HG03558 (cell line): Measurements from ENCODE around the gene NPIPA5.
"Not testable (repeated sequence)": the region's sequence is repeated elsewhere in the genome, so short reads cannot be mapped to it uniquely, and the experiment has no call there.

Source experiments
- ATAC-seq: cut with Tn5 transposase; IDR thresholded peaks from one replicate; pipeline ENCODE4 v1.9.1; 2021; ENCODE audit warnings: moderate number of reproducible peaks; ENCODE audit not compliant: unreplicated experiment; ENCODE audit errors: extremely low read depth

Gene NPIPA5

GRCh38 chr16:15395631-15396508 lies 17.8 kb upstream of the NPIPA5 start, which contains the start of gene MPV17L:
Gene MPV17L (plus strand): TSS chr16:15395754. CDS start chr16:15395898, 144 bp downstream.
- not testable (repeated sequence) for ATAC-seq

- ATAC-seq: not testable (repeated sequence)
Observed at GRCh38 chr16:15393025-15393424, 14.9 kb upstream of the NPIPA5 start.

GRCh38 chr16:15389916-15390315 lies 11.8 kb upstream of the NPIPA5 start:
- not testable (repeated sequence) for ATAC-seq

GRCh38 chr16:15388060-15388459 lies 10.0 kb upstream of the NPIPA5 start:
- not testable (repeated sequence) for ATAC-seq

GRCh38 chr16:15382810-15383209 lies 4.7 kb upstream of the NPIPA5 start:
- not testable (repeated sequence) for ATAC-seq

GRCh38 chr16:15357495-15357894 lies 20.6 kb downstream of the NPIPA5 start:
- not testable (repeated sequence) for ATAC-seq

GRCh38 chr16:15354846-15355245 lies 23.2 kb downstream of the NPIPA5 start:
- ATAC-seq: not testable (repeated sequence)

- ATAC-seq: not testable (repeated sequence)
Observed at GRCh38 chr16:15352852-15353251, 25.2 kb downstream of the NPIPA5 start.

GRCh38 chr16:15351745-15352144 lies 26.3 kb downstream of the NPIPA5 start:
- not testable (repeated sequence) for ATAC-seq

GRCh38 chr16:15351251-15351650 lies 26.8 kb downstream of the NPIPA5 start:
- ATAC-seq: not testable (repeated sequence)

GRCh38 chr16:15348721-15349120 lies 29.4 kb downstream of the NPIPA5 start:
- not testable (repeated sequence) for ATAC-seq

GRCh38 chr16:15342337-15342736 lies 35.8 kb downstream of the NPIPA5 start:
- ATAC-seq: not testable (repeated sequence)

GRCh38 chr16:15338986-15339385 lies 39.1 kb downstream of the NPIPA5 start:
- ATAC-seq: not testable (repeated sequence)

GRCh38 chr16:15337974-15338605 lies 40.0 kb downstream of the NPIPA5 start:
- not testable (repeated sequence) for ATAC-seq

- not testable (repeated sequence) for ATAC-seq
Observed at GRCh38 chr16:15335609-15336008, 42.5 kb downstream of the NPIPA5 start.

- ATAC-seq: not testable (repeated sequence)
Observed at GRCh38 chr16:15333969-15334368, 44.1 kb downstream of the NPIPA5 start.

GRCh38 chr16:15330978-15331377 lies 47.1 kb downstream of the NPIPA5 start:
- not testable (repeated sequence) for ATAC-seq

GRCh38 chr16:15324954-15325353 lies 53.1 kb downstream of the NPIPA5 start:
- ATAC-seq: not testable (repeated sequence)

GRCh38 chr16:15323373-15323772 lies 54.7 kb downstream of the NPIPA5 start:
- not testable (repeated sequence) for ATAC-seq

GRCh38 chr16:15321221-15321620 lies 56.9 kb downstream of the NPIPA5 start:
- ATAC-seq: not testable (repeated sequence)

GRCh38 chr16:15314562-15314961 lies 63.5 kb downstream of the NPIPA5 start:
- not testable (repeated sequence) for ATAC-seq
